CMK (cell line): ENCODE results near the gene GBF1.

Experiments used
- DNase-seq: peaks from one replicate; pipeline ENCODE4 v3.0.0-alpha.2; 2010; ENCODE audit warnings: low read depth

GBF1 gene

GRCh38 chr10:102421757-102422512 lies 176.6 kb downstream of the GBF1 start:
- peak; percentile 64 for DNase-seq

GRCh38 chr10:102422545-102423129 lies 177.3 kb downstream of the GBF1 start:
- peak; percentile 72 for DNase-seq

- no peak for DNase-seq
Measured at GRCh38 chr10:102423372-102423968, 178.1 kb downstream of the GBF1 start.

- DNase-seq: no peak
Measured at GRCh38 chr10:102424145-102424544, 178.8 kb downstream of the GBF1 start.

GRCh38 chr10:102424916-102425315 lies 179.6 kb downstream of the GBF1 start:
- no peak for DNase-seq

GRCh38 chr10:102425444-102425843 lies 180.1 kb downstream of the GBF1 start:
- no peak for DNase-seq

- no peak for DNase-seq
Measured at GRCh38 chr10:102426803-102427287, 181.5 kb downstream of the GBF1 start.

GRCh38 chr10:102429468-102429867 lies 184.1 kb downstream of the GBF1 start:
- no peak for DNase-seq

GRCh38 chr10:102431452-102432124 lies 186.3 kb downstream of the GBF1 start:
- DNase-seq: no peak
